Epidermal melanocyte (primary cell): ENCODE measurements around the gene MPZL1.
"Not testable (repeated sequence)": the region's sequence is repeated elsewhere in the genome, so short reads cannot be mapped to it uniquely, and the experiment has no call there.

Source experiments
- DNase-seq: peaks from one replicate; pipeline ENCODE4 v3.0.0; 2011; ENCODE audit warnings: low spot score; ENCODE audit not compliant: insufficient read length

MPZL1 gene

DNA sequence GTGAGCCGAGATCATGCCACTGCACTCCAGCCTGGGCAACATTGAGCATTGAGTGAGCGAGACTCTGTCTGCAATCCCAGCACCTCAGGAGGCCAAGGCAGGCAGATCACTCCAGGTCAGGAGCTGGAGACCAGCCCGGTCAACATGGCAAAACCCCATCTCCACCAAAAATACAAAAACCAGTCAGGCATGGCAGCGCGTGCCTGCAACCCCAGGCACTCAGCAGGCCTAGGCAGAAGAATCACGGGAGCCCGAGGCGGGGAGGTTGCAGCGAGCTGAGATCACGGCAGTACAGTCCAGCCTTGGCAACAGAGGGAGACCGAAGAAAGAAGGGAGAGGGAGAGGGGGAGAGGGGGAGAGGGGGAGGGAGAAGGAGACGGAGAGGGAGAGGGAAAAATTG is 84.9 kb downstream of the MPZL1 start:
- DNase-seq = not testable (repeated sequence)

DNA sequence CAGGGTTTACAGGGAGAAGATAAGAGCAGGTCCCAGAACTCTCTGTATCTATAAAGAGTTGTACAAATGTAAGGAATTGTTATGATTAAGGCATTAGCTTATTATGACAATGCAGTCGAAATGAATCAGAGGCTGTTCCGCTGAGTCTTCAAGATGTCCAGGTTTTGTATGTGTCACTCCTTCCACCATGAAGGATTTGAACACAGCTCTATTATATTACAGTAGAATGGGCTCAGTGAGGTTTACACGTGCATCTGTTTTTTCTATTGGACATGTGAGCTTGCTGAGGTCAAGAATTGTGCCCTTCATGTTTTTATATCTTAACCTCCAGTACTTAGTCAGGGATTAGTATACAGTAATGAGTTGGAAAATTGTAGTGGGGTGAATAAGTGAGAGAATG is 86.3 kb downstream of the MPZL1 start:
- no peak for DNase-seq

DNA sequence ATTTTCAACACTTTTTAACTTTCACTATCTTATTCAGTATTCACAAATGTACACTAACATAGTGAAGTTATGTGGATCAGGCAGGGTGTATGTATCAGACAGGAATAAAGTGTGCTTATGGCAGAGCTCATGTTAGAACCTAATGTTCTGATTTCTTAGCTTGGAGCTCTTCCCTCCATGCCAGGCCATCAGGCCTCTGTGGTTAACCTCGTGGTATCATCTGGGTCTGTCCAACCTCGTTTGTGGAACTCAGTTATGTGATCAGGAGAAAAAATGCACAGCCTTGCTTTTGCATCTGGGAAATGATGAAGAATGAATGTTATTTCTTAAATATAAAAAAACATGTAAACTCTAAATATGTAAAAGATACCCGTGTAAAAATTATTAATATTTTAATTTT is 86.9 kb downstream of the MPZL1 start:
- DNase-seq = no peak

DNA sequence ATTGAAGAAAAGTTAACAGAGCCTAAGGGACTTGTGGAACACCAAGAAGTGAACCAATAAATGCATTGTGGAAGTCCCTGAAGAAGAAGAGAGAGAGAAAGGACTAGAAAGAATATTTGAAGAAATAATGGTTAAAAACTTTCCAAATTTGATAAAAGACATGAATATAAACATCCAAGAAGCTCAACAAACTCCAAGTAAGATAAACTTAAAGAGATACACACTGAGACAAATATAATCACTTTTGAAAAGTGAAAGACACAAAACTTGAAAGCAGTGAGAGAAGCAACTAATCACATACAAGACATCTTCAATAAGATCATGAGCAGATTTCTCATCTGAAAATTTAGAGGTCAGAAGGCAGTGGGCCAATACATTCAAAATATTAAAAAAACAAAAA is 91.2 kb downstream of the MPZL1 start:
- DNase-seq = no peak

DNA sequence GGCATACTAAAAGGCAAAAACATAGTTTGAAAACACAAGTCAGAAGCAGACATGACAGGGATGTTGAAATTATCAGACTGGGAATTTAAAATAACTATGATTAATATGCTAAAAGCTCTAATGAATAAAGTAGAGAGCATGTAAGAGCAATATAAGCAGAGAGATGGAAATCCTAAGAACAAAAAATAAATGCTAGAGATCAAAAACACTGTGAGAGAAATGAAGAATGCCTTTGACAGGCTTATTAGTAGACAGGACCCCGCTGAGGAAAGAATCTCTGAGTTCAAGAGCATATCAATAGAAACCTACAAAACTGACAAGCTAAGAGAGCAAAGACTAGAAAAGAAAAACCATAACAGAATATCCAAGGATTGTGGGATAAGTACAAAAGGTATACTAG is 93.9 kb downstream of the MPZL1 start:
- DNase-seq = no peak

DNA sequence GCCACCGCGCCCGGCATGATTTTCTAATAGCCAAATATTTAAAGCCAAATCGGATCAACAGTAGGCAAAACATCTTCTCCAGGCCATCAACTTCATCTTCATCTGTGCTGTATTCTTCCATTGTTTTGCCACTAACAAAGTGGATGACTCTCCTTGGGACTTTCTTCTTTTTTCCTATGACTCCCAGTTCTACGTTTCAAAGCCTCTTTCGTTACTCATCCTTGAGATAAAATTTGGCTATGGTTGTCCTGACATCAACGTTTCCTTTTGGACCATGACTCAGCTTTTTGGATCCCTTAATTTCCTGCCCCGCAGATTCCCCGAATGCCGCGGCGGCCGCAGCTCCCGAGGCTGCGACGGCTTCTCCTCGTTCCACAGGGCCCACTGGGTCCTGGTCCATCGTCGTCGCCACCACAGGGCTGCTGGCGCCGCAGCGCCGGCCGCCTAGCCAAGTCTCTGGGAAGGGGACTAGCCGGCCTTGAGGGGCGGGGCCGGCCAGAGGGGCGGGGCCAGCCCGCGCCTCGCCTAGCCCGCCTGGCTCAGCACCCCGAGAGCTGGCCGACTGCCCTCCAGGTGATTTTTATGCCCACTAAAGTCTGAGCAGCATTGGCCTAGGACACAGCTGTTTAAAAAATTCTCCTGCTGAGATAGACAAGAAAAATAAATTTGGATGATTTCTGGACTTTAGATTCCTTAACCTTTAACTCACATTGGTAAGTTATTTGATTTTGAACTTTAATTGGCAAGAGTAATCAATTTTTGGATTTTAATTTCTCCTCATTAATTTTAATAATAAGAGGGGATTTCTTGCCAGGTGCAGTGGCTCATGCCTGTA is 98.3 kb downstream of the MPZL1 start:
- DNase-seq = peak; percentile 65

DNA sequence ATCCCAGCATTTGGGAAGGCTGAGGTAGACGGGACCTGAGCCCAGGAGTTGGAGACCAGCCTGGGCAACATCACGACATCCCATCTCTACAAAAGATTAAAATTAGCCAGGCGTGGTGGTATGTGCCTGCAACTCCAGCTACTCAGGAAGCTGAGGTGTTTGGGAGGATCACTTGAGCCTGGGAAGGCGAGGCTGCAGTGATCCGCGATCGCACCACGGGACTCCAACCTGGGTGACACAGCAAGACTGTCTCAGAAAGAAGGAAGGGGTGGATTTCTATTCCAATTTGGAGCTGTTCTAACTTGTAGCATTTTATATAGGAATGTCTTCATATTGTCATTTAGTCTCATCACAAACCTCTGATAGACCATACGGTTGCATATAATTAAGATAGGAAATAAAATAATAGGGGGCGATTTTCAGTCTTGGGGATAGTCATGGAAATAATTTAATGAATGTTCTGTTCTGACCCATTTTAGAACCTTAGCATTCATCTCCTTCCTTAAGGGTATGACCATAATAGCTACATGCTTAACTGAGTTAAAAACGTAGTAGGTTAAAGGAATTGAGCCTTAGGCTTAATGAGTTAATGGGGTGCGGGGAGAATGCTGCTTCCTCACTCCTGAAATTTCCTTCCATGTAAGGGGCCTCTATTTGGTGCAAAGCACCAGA is 99.0 kb downstream of the MPZL1 start:
- DNase-seq = no peak

DNA sequence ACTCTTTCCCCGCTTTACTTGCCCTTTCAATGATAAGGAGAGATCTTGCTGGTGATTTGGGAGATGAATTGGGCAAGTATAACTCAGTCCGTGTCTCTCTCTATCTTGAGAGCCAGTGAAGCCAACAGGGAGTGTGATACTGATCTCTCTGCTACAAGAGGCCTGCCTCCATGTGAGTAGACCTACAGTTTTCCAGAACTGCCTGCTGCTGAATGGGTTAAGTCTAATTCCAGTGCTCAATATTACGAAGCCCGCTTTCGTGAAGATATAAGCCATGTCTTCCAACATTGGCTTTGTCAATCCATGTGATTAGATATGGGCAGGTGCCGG is 99.5 kb downstream of the MPZL1 start:
- DNase-seq = no peak

DNA sequence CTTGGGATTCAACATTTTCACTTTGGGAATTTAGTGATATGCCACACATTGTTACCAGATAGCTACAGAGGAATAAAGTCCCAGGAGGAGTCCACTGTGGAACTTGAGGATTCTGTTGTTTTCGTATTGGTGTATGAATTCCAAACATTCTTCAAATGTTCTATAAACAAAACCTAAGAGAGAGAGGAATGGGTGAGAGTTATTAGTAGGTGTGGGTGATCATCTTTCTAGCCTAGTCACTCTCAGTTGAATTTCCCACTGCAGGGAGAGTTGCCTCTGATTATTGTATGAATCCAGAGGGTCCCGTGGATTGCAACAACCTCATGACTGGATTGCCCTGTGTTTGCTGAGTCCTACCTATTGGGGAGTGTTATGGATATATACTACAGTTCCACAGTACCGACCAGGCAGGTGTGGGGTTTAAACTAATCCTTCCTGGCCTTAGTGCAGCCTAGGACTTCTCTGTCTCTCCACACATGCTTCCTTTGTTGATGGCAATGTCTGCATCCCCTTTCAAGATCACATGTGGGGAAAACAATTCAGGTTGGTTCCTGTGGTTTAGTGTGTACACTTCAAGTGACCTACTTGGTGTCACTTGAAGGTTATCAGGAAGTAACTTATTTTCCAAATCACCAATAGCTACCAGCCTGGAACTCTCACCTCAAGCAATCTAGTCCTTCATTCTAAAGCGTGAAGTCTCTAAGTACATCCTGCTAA is 100.3 kb downstream of the MPZL1 start:
- no peak for DNase-seq

DNA sequence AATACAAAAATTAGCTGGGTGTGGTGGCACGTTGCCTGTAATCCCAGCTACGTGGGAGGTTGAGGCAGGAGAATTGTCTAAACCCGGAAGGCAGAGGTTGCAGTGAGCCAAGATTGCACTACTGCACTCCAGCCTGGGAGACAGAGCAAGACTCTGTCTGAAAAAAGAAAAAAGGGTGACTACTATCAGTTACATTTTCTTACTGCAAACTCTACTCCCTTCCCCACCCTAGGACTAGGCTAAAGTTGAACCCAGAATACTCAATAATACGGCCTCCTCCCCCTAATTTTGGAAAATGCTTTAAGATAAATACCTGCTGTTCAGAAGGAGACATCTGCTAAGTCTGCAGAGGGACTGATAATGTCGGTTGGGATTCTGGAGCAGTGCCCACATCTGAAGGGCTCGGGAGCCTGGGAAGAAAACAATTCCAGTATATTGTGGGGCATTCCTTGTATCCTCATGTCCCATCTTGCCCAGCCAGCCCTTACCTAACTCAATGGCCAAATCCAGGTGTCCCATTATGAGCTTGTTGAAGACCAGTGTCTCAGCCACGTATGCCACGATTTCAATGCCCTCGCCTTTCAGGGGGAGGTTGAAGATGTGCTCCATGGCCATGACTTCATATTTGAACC is 102.5 kb downstream of the MPZL1 start:
- no peak for DNase-seq

DNA sequence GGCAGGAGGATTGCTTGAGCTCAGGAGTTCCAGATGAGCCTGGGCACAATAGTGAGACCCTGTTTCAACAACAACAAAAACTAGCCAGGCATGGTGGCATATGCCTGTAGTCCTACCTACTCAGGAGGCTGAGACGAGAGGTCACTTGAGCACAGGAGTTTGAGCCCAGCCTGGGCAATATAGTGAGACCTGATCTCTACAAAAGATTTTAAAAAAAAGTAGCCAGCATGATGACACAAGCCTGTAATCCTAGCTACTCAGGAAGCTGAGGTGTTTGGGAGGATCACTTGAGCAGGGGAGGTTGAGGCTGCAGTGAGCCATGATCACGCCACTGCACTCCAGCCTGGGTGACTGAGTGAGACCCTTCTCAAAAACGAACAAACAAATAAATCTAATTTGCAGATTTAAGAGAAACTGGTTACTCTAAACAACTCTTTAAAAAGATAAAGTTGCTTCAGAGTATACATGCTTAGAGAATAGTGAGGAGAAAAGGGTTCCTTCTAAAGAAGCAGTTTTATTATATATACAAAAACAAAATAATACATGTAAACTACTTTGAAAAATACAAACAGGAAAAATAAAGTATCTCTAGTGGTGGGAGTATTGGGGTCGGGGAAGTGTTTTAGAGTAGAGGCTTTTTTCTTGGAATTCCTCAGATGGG is 103.8 kb downstream of the MPZL1 start:
- DNase-seq = no peak

DNA sequence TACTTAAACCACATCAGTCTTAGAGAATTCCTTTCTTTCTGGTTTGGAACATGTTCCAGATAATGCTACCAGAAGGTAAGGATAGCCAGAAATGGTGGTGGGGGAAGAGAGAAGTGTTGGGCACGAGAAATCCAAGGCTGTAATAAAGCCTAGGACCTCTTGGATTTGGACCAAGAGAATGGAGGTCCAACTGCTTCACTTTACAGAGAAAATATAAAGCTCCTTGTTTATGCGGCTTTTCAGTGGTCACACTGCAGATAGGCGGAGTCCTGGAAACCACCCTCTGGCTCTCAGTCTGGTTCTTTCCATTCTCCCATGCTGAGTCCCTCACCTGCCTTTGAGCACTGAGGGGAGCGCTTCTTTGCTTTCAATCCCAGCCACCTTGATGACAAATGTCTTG is 104.3 kb downstream of the MPZL1 start:
- DNase-seq = no peak

DNA sequence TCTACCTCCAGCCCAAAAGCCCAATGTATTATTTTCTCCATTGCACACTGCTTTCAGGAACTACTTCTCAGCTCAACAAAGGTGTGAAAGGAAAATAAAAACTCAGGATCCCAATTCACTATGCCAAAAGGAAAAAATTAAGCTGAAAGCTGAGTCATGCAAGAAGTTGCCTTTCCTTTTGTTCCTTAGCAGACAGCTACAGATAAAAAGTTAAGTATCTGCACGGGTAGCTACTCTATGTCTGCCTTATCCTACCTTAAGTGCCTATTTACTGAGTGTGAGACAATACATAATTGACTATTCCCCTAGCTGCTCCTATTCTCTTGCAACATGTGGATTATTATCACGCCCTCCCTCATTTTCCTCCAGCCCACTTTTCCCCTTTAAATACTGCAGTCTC is 108.1 kb downstream of the MPZL1 start:
- DNase-seq = no peak

DNA sequence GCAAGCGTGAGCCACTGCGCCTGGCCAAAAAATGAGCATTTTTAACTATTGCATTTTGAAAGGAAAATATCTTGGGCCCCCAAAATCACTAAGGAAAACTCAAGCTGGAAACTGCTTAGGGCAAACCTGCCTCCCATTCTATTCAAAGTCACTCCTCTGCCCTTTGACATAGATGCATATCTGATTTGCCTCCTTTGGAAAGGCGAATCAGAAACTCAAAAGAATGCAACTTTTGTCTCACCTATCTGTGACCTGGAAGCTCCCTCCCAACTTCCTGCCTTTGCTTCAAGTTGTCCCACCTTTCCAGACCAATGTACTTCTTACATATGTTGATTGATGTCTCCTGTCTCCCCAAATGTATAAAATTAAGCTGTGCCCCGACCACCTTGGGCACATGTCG is 108.9 kb downstream of the MPZL1 start:
- DNase-seq = not testable (repeated sequence)

DNA sequence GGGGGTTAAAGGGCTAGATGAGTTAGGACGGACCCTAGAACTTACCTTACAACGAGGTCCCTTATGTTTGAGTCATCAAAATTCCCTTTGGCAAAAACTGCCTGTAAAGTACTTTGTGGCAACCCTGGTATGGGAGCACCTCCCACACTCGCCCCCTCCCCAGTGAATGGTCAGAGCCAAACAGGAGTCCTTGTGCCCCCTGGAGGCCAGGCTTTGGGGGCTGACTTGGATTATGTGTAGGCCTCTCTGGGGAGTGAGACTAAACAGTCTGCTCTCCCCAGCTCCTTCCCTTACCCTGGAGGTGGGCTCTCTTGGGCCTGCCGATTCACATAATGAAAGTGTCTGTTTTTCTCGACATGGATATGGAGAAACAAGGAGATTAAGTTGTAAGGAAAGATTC is 110.9 kb downstream of the MPZL1 start:
- no peak for DNase-seq

DNA sequence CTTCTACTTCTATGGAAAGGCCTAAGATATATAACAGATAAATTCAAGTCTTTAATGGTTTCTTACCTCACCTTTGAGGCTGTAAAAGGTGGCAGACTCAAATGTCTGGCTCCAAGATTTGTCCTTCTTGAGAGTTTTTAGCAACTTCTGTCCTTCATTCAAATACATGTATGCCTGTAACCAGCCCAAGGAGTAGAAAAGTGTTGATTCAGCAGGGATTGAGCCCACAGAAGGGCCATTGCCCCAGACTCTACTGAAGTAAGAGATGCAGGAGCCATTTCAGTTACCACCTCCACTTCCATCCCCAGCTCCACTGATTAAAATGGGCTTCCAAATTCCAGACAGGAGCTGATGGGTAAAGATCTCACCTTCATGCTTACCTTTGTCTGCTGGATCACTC is 112.1 kb downstream of the MPZL1 start:
- no peak for DNase-seq

DNA sequence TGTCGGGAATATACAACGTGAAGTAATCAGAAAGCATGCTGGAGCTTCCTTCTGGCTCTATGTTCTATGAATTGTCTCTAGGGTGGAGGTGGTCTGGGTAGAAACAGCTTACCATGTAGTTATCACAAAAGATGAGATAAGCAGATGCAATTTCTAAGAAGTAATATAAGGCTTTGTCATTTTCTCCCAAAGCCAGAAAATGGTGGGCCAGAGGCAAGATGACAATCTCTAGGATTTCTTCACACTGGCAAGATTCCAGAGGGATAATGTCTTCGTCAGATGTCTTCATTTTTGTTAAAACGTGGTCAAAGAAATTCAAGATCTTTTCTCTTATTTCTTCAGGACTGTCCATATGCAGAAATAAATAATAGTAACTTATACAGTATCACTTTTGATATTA is 114.4 kb downstream of the MPZL1 start:
- DNase-seq = no peak

DNA sequence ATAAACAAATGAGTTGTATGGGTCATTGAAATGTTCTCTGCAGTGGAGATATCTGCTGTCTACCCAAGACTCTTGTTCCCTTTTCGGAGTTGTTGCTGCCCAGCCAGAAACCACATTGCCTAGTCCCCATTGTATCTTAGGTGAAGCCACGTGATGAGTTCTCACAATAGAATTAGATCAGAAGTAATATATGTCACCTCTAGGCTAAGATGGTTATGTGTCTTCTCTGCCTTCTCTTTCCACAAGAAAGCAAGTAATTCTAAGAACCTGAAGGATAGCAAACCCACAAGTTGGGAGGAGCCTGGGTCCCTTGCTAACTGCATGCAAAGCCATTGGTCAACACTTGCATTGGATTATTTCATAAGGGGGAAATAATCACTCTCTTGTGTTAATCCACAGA is 115.5 kb downstream of the MPZL1 start:
- DNase-seq = no peak

DNA sequence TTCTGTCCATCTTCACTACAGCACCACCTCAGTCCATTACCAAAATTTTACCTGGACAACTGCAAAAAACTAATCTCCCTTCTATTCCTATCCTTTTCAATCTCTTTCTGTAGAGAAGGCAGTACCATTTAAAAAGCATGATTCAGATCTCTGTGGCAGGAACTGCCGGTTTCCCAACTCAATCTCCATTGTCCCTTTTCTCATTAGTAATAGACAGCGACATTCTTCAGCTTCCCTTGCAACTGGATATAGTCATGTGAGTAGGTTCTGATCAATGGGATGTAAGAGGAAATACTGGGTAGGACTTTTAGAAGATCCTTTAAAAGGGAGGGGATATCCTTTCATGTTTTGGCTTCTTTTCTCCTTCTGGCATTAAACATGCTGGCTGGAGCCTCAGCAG is 117.2 kb downstream of the MPZL1 start:
- no peak for DNase-seq
